Neuron (in vitro differentiated cells): ENCODE data around the gene REV3L.
A peak's percentile ranks its signal among the peaks of the same experiment; 100 is the strongest.
"Not testable (repeated sequence)": the region's sequence is repeated elsewhere in the genome, so short reads cannot be mapped to it uniquely, and the experiment has no call there.

Experiments
- H2AFZ ChIP-seq: one replicate; pipeline ENCODE4 v1.6.1; 2013; ENCODE audit warnings: low read depth, mild to moderate bottlenecking, inconsistent platforms, low read length, moderate library complexity
- H3K27me3 ChIP-seq: one replicate; pipeline ENCODE4 v1.6.1; 2013; ENCODE audit warnings: low read length; ENCODE audit not compliant: insufficient read depth
- H3K36me3 ChIP-seq: one replicate; pipeline ENCODE4 v1.6.1; 2013; ENCODE audit warnings: low read length; ENCODE audit not compliant: insufficient read depth
- H3K4me1 ChIP-seq: one replicate; pipeline ENCODE4 v1.6.1; 2013; ENCODE audit warnings: low read length; ENCODE audit not compliant: insufficient read depth
- H3K4me3 ChIP-seq: 2 replicates; pipeline ENCODE4 v1.5.1; 2013; ENCODE audit warnings: mild to moderate bottlenecking, low read length, moderate library complexity
- H3K9me3 ChIP-seq: one replicate; pipeline ENCODE4 v1.6.1; 2013; ENCODE audit warnings: low read length

Gene REV3L

GRCh38 chr6:111514531-111514930 lies 31.5 kb upstream of the REV3L start:
- H3K36me3 ChIP-seq, H3K4me1 ChIP-seq, H3K4me3 ChIP-seq, H3K9me3 ChIP-seq, H2AFZ ChIP-seq, H3K27me3 ChIP-seq: not testable (repeated sequence)

- H3K27me3 ChIP-seq, H3K36me3 ChIP-seq, H2AFZ ChIP-seq, H3K9me3 ChIP-seq, H3K4me3 ChIP-seq, H3K4me1 ChIP-seq: not testable (repeated sequence)
Observed at GRCh38 chr6:111507219-111507618, 24.2 kb upstream of the REV3L start.

- H2AFZ ChIP-seq, H3K36me3 ChIP-seq, H3K27me3 ChIP-seq, H3K9me3 ChIP-seq, H3K4me3 ChIP-seq, H3K4me1 ChIP-seq: not testable (repeated sequence)
Observed at GRCh38 chr6:111505498-111505897, 22.5 kb upstream of the REV3L start.

DNA sequence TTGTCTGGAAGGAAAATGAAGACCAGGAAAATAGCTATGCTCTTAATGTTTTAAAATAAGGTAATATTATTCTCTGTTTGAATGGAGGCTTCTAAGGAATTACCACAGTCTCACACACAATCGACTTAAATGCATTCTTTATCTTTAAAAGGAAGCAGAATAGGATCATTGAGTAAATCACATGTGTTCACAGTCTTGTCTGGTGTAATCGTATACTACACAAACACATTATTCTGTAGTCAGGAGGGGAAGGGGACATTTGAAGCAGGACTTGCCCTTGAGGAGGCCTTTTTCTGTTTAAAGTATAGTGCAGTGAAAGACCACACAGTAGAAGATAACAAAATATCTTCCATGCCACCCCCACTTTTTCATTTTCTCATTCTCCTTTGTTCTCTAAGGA lies 20.6 kb upstream of the REV3L start:
- H3K4me1 ChIP-seq, result peaks cover 9% of the 10 kb centered on the region
- no peak overlapping the region for H3K4me3 ChIP-seq
- no peak overlapping the region for H2AFZ ChIP-seq
- H3K27me3 ChIP-seq, result no peaks in the 10 kb centered on the region
- H3K9me3 ChIP-seq, result peaks cover 4% of the 10 kb centered on the region
- H3K36me3 ChIP-seq, result no peaks in the 10 kb centered on the region

- no peaks in the 10 kb centered on the region for H3K36me3 ChIP-seq
- peaks cover 9% of the 10 kb centered on the region for H3K4me1 ChIP-seq
- H3K9me3 ChIP-seq, result peaks cover 4% of the 10 kb centered on the region
- no peak overlapping the region for H3K4me3 ChIP-seq
- H2AFZ ChIP-seq, result no peak overlapping the region
- no peaks in the 10 kb centered on the region for H3K27me3 ChIP-seq
Observed at GRCh38 chr6:111503194-111503593, 20.2 kb upstream of the REV3L start.

DNA sequence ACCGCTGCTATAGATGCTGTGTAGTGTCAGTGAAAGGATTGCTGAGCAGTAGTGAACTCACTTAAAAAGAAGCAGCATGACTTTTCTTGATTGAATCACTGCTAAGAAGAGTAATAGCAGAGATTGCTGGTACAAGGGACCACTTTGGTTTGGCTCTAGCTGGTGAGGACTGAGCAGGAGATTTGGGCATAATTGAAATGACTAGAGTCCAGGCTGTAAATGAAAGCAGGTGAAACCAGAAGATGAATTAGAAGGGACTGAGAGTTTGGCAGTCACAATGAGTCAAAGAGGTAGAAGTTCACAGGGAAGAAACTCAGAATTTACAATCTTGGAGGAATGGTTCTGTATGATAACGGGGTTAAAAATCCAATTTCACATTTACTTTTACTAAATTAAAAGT lies 19.1 kb upstream of the REV3L start:
- Histone ChIP-seq H3K9me3 (peaks cover 3% of the 10 kb centered on the region), H2AFZ (no peak overlapping the region), H3K36me3 (no peaks in the 10 kb centered on the region), H3K27me3 (no peaks in the 10 kb centered on the region), H3K4me1 (peaks cover 9% of the 10 kb centered on the region), H3K4me3 (no peak overlapping the region)

DNA sequence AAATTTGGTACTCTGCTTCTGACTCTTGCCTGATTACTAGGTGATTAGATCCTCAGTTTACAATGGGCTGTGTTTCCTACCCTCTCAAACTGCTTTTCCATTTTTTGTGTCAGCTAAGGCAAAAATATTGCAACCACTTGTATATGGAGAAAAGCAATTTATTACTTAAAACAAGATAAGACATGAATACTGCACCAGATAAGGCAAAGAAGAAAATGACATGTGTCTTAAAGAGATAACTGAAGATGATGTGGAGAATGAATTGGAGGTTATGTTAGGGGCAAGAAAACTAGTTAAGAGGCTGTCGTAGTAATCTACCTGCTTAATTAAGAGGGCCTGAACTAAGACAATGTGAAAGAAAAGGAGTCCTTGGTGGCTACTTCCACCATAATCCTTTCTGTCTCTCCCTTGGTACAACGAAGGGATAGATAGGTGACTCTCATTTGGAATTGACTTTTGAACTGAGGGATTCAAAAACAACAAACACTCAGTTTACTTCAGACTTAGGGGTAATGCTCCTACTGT lies 16.3 kb upstream of the REV3L start:
- Histone ChIP-seq H2AFZ (no peak overlapping the region), H3K4me3 (no peak overlapping the region), H3K36me3 (no peaks in the 10 kb centered on the region), H3K27me3 (no peaks in the 10 kb centered on the region), H3K9me3 (no peaks in the 10 kb centered on the region), H3K4me1 (peaks cover 9% of the 10 kb centered on the region)

- no peaks in the 10 kb centered on the region for H3K9me3 ChIP-seq
- H3K27me3 ChIP-seq, result no peaks in the 10 kb centered on the region
- no peaks in the 10 kb centered on the region for H3K4me1 ChIP-seq
- H3K36me3 ChIP-seq, result no peaks in the 10 kb centered on the region
- no peak overlapping the region for H3K4me3 ChIP-seq
- no peak overlapping the region for H2AFZ ChIP-seq
Observed at GRCh38 chr6:111494951-111495635, 12.1 kb upstream of the REV3L start.

DNA sequence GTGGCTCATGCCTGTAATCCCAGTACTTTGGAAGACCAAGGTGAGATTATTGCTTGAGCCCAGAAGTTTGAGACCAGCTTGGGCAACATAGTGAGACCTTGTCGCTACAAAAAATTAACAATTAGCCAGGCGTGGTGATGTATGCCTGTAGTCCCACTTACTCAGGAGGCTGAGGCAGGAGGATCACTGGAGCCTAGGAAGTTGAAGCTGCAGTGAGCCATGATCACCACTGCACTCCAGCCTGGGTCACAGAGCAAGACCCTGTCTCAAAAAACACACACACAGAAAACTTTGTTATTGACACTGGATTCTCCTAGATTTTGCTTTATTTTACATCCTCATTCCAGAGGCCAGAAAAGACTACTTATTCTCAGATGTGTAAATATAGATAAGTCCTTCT lies 9.5 kb upstream of the REV3L start:
- H3K9me3 ChIP-seq, result peaks cover 5% of the 10 kb centered on the region
- H3K27me3 ChIP-seq, result no peaks in the 10 kb centered on the region
- peaks cover 14% of the 10 kb centered on the region for H3K36me3 ChIP-seq
- no peak overlapping the region for H2AFZ ChIP-seq
- H3K4me1 ChIP-seq, result no peaks in the 10 kb centered on the region
- no peak overlapping the region for H3K4me3 ChIP-seq

DNA sequence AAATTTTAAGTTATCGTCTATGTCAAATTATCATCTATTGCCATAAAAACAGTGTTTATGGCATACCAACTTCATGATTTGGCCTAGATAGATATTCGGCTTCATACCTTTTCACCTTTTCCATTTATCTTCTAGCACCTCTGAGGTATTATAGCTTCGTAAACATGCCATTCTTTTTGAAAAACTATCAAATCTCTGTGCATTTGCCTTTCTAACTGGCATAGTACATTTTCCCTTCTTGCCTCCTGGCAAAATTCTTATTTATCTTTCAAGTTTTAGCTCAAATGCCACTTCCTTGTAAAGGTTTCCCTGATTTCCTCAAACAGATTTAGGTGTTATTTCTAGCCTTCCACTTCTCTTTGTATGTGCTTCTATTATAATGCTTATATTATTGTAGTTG lies 7.0 kb upstream of the REV3L start:
- peaks cover 10% of the 10 kb centered on the region for H3K9me3 ChIP-seq
- H3K36me3 ChIP-seq, result peaks cover 22% of the 10 kb centered on the region
- H2AFZ ChIP-seq, result no peak overlapping the region
- peaks cover 6% of the 10 kb centered on the region for H3K4me1 ChIP-seq
- no peaks in the 10 kb centered on the region for H3K27me3 ChIP-seq
- no peak overlapping the region for H3K4me3 ChIP-seq

DNA sequence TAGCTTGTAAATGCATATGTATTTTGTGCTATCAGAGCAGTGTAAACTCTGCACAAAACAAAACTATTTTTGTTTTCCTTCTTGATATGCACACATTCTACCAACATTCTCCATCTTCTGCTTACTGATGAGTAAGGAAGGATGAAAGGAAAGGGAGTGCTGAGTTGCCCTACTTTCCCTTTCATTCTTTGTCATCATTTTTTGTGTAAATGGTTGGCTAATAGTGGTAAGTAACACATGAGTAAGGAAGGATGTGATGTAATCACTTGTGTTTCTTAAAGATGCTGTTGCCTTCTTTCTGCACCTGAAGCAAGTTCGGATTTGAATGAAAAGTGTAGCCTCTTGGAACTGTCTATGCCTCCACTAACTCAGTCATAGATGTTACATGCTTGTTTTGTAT lies 4.6 kb upstream of the REV3L start:
- no peaks in the 10 kb centered on the region for H3K27me3 ChIP-seq
- no peak overlapping the region for H2AFZ ChIP-seq
- peaks cover 22% of the 10 kb centered on the region for H3K36me3 ChIP-seq
- H3K4me3 ChIP-seq, result no peak overlapping the region
- H3K9me3 ChIP-seq, result peaks cover 10% of the 10 kb centered on the region
- H3K4me1 ChIP-seq, result peaks cover 15% of the 10 kb centered on the region

DNA sequence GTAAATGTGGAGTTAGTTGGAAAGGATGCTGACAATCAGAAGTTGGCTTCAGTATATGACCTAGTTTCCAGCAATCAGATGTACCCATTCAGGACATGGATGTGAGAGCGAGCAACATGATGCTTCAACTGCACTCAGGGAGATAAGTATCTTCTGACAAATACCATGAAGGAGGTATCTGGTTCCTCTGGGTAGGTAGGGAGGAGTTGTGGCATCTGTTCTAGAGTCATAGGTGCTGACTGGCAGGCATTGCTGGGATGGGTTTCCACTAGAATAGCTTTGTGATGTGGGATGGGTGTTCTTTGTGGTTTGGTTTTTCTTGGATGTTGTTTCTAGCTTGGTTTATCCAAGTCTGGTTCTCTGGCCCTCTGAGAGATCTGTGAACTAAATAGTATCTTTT lies 3.9 kb upstream of the REV3L start:
- Histone ChIP-seq H3K27me3 (no peaks in the 10 kb centered on the region), H3K4me3 (no peak overlapping the region), H2AFZ (no peak overlapping the region), H3K4me1 (peaks cover 15% of the 10 kb centered on the region), H3K36me3 (peaks cover 22% of the 10 kb centered on the region), H3K9me3 (peaks cover 10% of the 10 kb centered on the region)

DNA sequence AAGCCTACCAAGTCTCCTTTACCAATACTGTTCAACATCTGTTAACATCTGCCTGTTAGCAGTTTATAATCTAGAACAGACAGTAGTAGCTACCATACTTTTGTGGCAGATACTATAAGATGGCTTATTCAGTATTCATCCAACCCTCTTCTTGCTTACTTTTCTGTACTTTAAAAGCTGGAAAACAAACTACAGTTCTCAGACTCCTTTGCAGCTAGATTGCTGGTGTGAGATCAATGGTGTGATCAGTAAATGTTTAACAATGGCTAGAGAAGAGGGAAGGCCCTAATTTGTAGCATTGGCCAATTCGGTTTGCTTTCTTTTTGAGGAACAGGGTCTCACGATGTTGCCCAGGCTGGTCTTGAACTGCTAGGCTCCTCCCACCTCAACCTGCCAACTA lies 3.5 kb upstream of the REV3L start:
- Histone ChIP-seq H2AFZ (no peak overlapping the region), H3K4me3 (no peak overlapping the region), H3K36me3 (peaks cover 22% of the 10 kb centered on the region), H3K9me3 (peaks cover 10% of the 10 kb centered on the region), H3K4me1 (peaks cover 15% of the 10 kb centered on the region), H3K27me3 (no peaks in the 10 kb centered on the region)

- Histone ChIP-seq H3K4me1 (peaks cover 26% of the 10 kb centered on the region), H3K9me3 (peaks cover 10% of the 10 kb centered on the region), H3K36me3 (peaks cover 22% of the 10 kb centered on the region), H3K27me3 (no peaks in the 10 kb centered on the region), H3K4me3 (peak overlapping the region; percentile 88), H2AFZ (no peak overlapping the region)
Observed at GRCh38 chr6:111485342-111485741, 2.3 kb upstream of the REV3L start.
